K562 (cell line): ENCODE data around the gene ANXA1.

Source experiments
- CBFB ChIP-seq: sonication (generic); formaldehyde crosslinking; IDR thresholded peaks from 2 replicates; pipeline ENCODE4 v1.4.0; 2020; ENCODE audit warnings: mild to moderate bottlenecking, missing genetic modification reagents
- CREB3 ChIP-seq: fragments of 450-650 bp; conservative IDR thresholded peaks from 2 replicates; pipeline ENCODE4 v1.6.1; 2016; ENCODE audit warnings: missing genetic modification characterization, low read depth, mild to moderate bottlenecking, missing compliant biosample characterization, moderate library complexity
- CTCF ChIP-seq, 3 experiments: IDR thresholded peaks in 2 of 3; conservative IDR thresholded peaks in 1 of 3; 2 replicates each; pipeline ENCODE4 v1.5.1; 2011 to 2012; ENCODE audit warnings: low read length in 3 of 3, mild to moderate bottlenecking in 3 of 3, control low read depth in 2 of 3, improper control_type of control experiment in 1 of 3, inconsistent platforms in 1 of 3, low read depth in 1 of 3, mixed read lengths in 1 of 3, moderate library complexity in 1 of 3; ENCODE audit not compliant: insufficient read depth in 2 of 3
- ESRRA ChIP-seq: fragments of 450-650 bp; IDR thresholded peaks from 2 replicates; pipeline ENCODE4 v1.6.1; 2014; ENCODE audit warnings: low read depth, mild to moderate bottlenecking, moderate library complexity, borderline replicate concordance
- HCFC1 ChIP-seq: IDR thresholded peaks from 2 replicates; pipeline ENCODE4 v1.6.1; 2012; ENCODE audit warnings: low read depth, low read length, improper control_type of control experiment
- MXI1 ChIP-seq: IDR thresholded peaks from 2 replicates; pipeline ENCODE4 v1.6.1; 2011; ENCODE audit warnings: low read depth, mild to moderate bottlenecking, improper control_type of control experiment, low read length
- MYC ChIP-seq, 2 experiments: fragments of 250-450 bp in 1 of 2; sonication (Bioruptor Pico) in 1 of 2; IDR thresholded peaks; 2 replicates each; pipeline versions ENCODE4 v1.5.1 to v1.6.1; 2012 to 2021; ENCODE audit warnings: low read depth in 2 of 2, borderline replicate concordance in 1 of 2, improper control_type of control experiment in 1 of 2, low read length in 1 of 2, mild to moderate bottlenecking in 1 of 2, moderate library complexity in 1 of 2
- POLR2A ChIP-seq: fragments of 450-650 bp; conservative IDR thresholded peaks from 2 replicates; pipeline ENCODE4 v1.6.1; 2016
- PURB ChIP-seq: sonication (generic); formaldehyde crosslinking; IDR thresholded peaks from 2 replicates; pipeline ENCODE4 v1.9.0; 2021; ENCODE audit warnings: low read depth, mild to moderate bottlenecking, missing genetic modification reagents
- RFX5 ChIP-seq: IDR thresholded peaks from 2 replicates; pipeline ENCODE4 v1.6.1; 2011; ENCODE audit warnings: low read depth, mild to moderate bottlenecking, improper control_type of control experiment, low read length
- TARDBP ChIP-seq: fragments of 450-650 bp; IDR thresholded peaks from 2 replicates; pipeline ENCODE4 v1.6.1; 2016
- ZNF431 ChIP-seq: sonication (generic); formaldehyde crosslinking; IDR thresholded peaks from 2 replicates; pipeline ENCODE4 v1.8.0; 2022; ENCODE audit warnings: mild to moderate bottlenecking, missing genetic modification reagents

DNA sequence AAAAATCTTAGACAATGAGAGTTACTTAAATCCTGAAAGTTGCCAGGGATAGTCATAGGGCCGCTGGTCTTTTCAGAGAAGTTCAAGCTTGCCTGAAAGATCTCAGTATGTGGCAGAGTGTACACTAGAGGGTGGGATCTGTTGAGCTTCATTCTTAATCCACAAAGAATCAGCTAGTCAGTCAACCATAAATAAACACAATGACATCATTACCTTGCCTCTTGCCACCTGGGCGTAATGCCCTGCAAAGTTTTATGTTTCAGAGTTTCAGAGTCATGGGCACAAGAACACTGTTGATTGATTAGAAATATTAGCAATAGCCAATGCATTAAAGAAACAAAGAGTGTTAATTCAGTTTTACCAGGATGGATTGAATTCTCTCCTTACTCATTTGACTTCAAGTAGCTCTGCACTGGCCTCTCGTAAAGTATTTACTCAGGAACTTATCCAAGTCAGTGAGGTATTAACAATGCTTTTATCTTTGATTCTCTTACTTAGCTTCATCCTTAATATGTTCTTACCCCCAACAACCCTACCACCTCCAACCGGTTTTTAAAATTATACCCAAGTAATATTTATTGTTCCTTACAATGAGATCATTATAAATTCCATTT lies 14.3 kb upstream of the ANXA1 start:
- TF ChIP-seq MYC (IDR thresholded peaks at IDR 0.05; ENCODE audit: low read depth, low read length) (no peak), MYC (CRISPR knock-in tag; IDR thresholded peaks at IDR 0.05; ENCODE audit: borderline replicate concordance, low read depth) (no peak), HCFC1 (no peak), CTCF (IDR thresholded peaks at IDR 0.05 in 2 of 3, conservative IDR thresholded peaks at IDR 0.05 in 1 of 3; ENCODE audit: insufficient read depth in 2 of 3, low read depth in 1 of 3, low read length in 3 of 3) (no peak), MXI1 (no peak), ESRRA (no peak), ZNF431 (CRISPR knock-in tag) (no peak), CREB3 (no peak), POLR2A (no peak), CBFB (CRISPR knock-in tag) (no peak), PURB (no peak), TARDBP (no peak), RFX5 (no peak)
